CD4-positive, alpha-beta T cell treated with Interleukin-15 for 1 hour (primary cell): ENCODE results near the gene MAGI1.

ENCODE experiments used
- DNase-seq: peaks from one replicate; pipeline ENCODE4 v3.0.0-alpha.2; 2020

Gene MAGI1

GRCh38 chr3:65436580-65436979 is 602.1 kb downstream of the MAGI1 start:
- no peak for DNase-seq

DNA sequence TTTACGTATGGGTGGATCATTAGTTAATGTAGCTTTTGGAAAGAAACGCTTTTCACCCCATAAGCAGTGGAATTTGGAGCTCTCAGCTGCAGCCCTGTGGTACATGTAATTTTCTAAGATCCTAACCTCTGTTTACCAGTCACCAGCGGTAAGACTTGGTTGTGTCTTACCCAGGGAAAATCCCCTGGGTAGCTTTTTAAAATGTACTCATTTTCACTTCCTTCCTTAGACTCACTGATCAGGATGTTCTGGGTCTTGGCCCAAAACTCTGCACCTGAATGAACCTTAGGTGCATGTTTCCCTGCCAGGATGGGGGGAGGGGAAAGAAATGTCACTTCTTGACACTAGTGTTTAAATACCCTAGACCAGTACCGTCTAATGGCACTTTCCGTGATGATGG is 605.2 kb downstream of the MAGI1 start:
- no peak for DNase-seq

DNA sequence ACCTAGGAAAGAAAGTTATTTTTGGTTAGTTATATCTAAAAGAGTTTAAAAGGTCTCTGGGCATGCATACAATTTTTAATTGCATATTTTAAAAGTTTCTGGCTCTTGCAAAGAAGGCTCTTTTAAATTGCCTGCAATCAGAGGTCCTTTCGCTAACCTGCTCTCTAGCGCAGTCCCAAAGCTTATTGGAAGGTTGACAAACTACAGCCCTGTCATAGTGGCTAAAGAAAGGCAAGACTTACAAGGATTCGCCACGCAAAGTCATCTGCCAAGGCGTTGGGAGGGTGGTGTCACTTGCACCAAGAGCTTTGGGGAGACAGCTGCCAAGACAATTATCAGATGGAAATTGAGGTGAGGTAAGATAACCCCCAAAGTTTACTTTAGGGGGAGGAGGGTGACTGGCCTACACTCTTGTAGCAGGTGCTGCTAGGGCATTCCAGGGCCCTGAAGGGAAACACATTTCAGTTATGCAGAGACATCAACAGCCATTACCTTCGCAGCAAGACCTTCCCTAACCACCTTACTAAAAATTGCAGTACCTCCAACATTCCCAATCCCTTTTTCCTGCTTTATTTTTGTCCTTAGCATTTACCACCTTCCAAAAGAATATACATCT is 606.2 kb downstream of the MAGI1 start:
- DNase-seq, result no peak

DNA sequence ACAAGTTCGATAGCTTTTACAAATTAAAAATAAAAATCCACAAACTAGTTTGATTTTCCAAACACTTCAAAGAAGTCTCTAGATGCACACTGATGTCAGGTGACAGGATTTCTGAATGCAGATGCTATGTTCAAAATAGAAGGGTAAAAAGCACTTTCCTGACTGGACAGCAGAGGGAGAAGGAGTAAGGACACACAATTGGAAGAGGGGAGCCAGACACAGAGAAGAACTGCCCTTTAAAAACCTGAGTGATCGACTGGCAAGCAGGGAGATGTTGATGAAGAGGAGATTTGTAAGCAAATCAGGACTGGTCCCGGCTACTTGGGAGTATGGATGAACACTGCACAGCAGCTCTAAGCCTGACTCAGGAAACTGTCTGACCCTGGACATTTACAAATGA is 612.8 kb downstream of the MAGI1 start:
- no peak for DNase-seq

- DNase-seq, result no peak
Measured at GRCh38 chr3:65422154-65422553, 616.6 kb downstream of the MAGI1 start.

DNA sequence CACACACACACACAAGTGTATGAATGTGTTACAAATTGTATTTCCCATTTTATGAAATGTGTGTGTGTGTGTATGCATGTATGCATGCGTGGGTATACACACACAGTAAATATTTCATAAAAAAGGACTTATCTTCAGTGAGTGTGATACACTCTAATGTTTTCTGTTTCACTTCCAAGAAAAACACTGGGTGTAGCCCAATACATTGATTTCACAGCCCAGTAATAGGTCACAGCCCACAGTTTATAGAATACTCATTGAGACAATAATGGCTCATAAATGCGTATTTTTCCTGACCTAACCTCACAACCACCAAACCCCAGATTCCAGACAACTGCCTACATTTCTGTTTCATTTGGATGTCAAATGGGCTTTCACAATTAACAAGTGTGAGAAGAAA is 619.5 kb downstream of the MAGI1 start:
- DNase-seq, result no peak

GRCh38 chr3:65413891-65414290 is 624.8 kb downstream of the MAGI1 start:
- DNase-seq, result no peak

- no peak for DNase-seq
Measured at GRCh38 chr3:65412588-65412987, 626.1 kb downstream of the MAGI1 start.

GRCh38 chr3:65411367-65411766 is 627.4 kb downstream of the MAGI1 start:
- no peak for DNase-seq

- DNase-seq, result no peak
Measured at GRCh38 chr3:65409176-65409569, 629.5 kb downstream of the MAGI1 start.

- no peak for DNase-seq
Measured at GRCh38 chr3:65408531-65409175, 630.1 kb downstream of the MAGI1 start.

DNA sequence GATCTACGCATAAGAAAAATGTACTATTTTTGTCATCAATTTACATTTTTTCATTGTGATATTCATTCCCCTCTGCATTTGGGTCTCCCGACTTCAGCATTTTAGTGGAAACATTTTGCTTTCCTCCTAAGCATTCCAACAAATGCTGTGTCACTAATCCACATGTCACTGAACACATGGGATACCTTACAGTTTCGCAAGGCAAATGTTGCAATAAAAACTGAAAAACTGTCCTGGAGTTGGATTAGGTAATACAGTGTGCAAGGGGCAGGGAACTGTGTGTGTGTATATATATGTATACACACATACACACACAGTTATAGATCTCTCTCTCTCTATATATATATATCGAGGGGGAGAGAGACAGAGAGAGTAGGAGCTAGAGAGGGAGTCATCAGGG is 632.2 kb downstream of the MAGI1 start:
- no peak for DNase-seq

DNA sequence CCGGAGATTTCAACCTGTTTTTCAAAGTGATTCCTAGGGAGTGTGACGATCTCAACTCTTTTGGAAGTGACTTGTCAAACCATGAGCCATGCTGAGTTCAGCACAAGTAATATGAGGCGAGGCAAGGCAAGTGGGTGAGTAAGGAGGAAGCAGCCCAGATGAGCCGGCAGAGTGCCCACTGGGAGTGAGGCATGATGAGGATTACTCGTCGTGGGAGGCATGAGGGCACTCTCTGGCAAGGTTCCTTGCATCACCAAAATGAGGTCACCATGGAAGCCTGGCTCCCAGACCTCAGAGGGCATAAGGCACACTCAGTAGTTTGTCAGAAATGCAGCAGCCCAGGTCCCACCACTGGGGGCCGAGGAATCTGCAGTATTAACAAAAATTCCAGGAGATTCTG is 636.1 kb downstream of the MAGI1 start:
- DNase-seq, result no peak

DNA sequence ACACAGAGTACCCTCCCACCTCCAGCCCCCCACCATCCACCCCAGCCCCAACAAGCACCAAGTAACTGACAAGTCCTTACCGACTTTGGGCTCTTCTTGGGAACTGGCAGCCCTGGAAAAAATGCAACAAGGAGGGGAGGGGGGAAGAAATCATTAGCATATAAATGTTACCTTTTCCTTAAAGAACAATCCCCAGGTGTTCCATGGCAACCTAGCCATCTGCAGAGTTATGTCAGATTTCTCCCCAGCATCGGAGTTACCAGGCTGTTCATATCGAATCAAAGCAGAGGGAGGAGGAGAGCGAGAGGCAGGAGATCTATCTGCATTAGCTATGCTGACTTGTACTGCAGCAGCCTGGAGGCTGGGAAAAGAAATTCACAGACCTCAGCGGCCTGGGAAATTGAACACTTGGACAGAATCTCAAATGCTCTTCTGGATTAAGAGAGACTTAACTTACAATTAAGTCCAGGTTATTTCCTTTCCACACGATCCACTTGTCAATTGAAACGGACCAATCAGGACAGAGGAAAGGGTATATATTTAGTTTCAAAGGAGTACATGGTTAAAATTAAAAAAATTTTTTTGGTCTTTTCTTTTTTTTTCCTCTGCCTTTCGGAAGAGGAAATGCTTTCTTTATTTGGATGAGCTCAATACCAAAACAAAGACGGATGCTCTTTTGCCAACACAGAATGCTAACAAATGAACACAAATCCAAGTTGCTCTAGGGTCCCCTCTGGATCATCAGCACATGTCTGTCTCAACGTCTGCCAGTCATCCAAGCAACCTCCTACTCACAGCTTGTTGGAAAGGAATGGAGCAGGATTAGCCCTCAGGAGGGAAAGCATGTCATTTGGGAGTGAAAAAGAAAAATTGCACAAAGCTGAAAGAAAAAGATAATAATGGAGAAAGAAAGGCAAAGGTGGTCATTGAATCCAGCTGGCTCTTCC is 637.1 kb downstream of the MAGI1 start:
- no peak for DNase-seq

- DNase-seq, result no peak
Measured at GRCh38 chr3:65400899-65401298, 637.8 kb downstream of the MAGI1 start.

GRCh38 chr3:65398953-65399352 is 639.8 kb downstream of the MAGI1 start:
- no peak for DNase-seq

- DNase-seq, result no peak
Measured at GRCh38 chr3:65396078-65396477, 642.6 kb downstream of the MAGI1 start.

- no peak for DNase-seq
Measured at GRCh38 chr3:65391068-65391467, 647.6 kb downstream of the MAGI1 start.

- no peak for DNase-seq
Measured at GRCh38 chr3:65385805-65386204, 652.9 kb downstream of the MAGI1 start.

- no peak for DNase-seq
Measured at GRCh38 chr3:65381496-65382010, 657.2 kb downstream of the MAGI1 start.

GRCh38 chr3:65379223-65379622 is 659.5 kb downstream of the MAGI1 start:
- DNase-seq, result no peak

- no peak for DNase-seq
Measured at GRCh38 chr3:65377637-65378036, 661.1 kb downstream of the MAGI1 start.

- no peak for DNase-seq
Measured at GRCh38 chr3:65376426-65376825, 662.3 kb downstream of the MAGI1 start.

- no peak for DNase-seq
Measured at GRCh38 chr3:65371053-65371452, 667.7 kb downstream of the MAGI1 start.
